ENCODE results near the gene TENT4B. TPM values are rescaled to one million over a fixed set of nuclear protein-coding genes. Genes with fewer than 3 reads are reported as not detected.

TENT4B gene
- total RNA-seq, 1 experiment from 2014 or later = 13.0 TPM

DNA sequence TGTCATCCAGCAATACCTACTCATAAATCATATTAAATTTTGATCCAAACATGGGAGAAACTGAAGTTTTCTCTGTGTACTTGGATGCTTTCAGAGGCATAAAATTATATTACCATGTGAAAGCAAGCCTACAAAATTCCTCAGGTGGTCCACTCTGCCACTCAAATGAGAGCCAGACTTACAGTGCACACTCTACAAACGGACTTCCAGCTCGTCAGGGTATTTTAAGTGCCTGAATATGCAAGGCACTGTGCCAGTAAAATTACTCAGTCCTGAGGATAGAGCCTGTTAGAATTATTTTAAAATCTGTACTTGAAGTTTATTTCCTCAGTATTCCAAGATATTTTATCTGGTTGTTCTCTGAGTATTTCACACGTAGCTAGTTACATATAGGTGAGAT is 54.5 kb downstream of the TENT4B start:
- Histone ChIP-seq H2AK5ac (ENCODE audit: insufficient read length, low read length) (no peak overlapping the region), H2BK20ac (ENCODE audit: low read depth, low read length, poor library complexity, severe bottlenecking) (no peak overlapping the region), H2BK12ac (ENCODE audit: insufficient read length, low read depth, low read length) (no peak overlapping the region), H3K27me3 (ENCODE audit: insufficient read depth, low read length) (no peaks in the 10 kb centered on the region), H4K20me1 (ENCODE audit: control insufficient read depth, insufficient read depth, insufficient read length) (peaks cover 3% of the 10 kb centered on the region), H3K9ac (ENCODE audit: extremely low read depth, insufficient read length, low read length) (no peak overlapping the region), H3K4me1 (ENCODE audit: insufficient read depth, low read length) (no peaks in the 10 kb centered on the region), H3K23ac (ENCODE audit: insufficient read length, low read depth, low read length) (no peak overlapping the region), H3K4me2 (ENCODE audit: insufficient read depth, insufficient read length, low read length) (no peak overlapping the region), H2BK5ac (ENCODE audit: insufficient read length, low read length) (no peak overlapping the region), H3K27ac (ENCODE audit: insufficient read length, low read depth, low read length) (no peak overlapping the region), H3K79me1 (ENCODE audit: insufficient read depth, low read depth, low read length, poor library complexity, severe bottlenecking) (no peaks in the 10 kb centered on the region), H3K18ac (ENCODE audit: insufficient read length, low read depth, low read length) (no peak overlapping the region), H3K14ac (ENCODE audit: insufficient read depth, low read length) (no peak overlapping the region), H3K79me2 (ENCODE audit: insufficient read depth, low read length) (peaks cover 1% of the 10 kb centered on the region; the same call in 1 of the 2 replicates), H4K5ac (ENCODE audit: insufficient read length, low read depth, low read length) (no peak overlapping the region), H2BK15ac (ENCODE audit: low read depth, low read length) (no peak overlapping the region), H4K8ac (replicated peaks; ENCODE audit: insufficient read length, low read depth, low read length) (no peak overlapping the region), H3K4ac (ENCODE audit: low read depth, low read length) (no peak overlapping the region), H3K56ac (ENCODE audit: insufficient read length, low read depth, low read length) (no peak overlapping the region), H3K9me3 (ENCODE audit: control insufficient read depth, low read depth, low read length) (no peaks in the 10 kb centered on the region), H2BK120ac (ENCODE audit: low read depth, low read length, poor library complexity, severe bottlenecking) (no peak overlapping the region), H4K91ac (ENCODE audit: insufficient read length, low read depth, low read length) (no peak overlapping the region), H3K23me2 (ENCODE audit: insufficient read length, low read depth, low read length, poor library complexity, severe bottlenecking) (no peaks in the 10 kb centered on the region), H2AFZ (ENCODE audit: low read length) (no peak overlapping the region), H3T11ph (ENCODE audit: low read length) (no peak overlapping the region)
- TF ChIP-seq, protein P1, sequence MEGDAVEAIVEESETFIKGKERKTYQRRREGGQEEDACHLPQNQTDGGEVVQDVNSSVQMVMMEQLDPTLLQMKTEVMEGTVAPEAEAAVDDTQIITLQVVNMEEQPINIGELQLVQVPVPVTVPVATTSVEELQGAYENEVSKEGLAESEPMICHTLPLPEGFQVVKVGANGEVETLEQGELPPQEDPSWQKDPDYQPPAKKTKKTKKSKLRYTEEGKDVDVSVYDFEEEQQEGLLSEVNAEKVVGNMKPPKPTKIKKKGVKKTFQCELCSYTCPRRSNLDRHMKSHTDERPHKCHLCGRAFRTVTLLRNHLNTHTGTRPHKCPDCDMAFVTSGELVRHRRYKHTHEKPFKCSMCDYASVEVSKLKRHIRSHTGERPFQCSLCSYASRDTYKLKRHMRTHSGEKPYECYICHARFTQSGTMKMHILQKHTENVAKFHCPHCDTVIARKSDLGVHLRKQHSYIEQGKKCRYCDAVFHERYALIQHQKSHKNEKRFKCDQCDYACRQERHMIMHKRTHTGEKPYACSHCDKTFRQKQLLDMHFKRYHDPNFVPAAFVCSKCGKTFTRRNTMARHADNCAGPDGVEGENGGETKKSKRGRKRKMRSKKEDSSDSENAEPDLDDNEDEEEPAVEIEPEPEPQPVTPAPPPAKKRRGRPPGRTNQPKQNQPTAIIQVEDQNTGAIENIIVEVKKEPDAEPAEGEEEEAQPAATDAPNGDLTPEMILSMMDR (conservative IDR thresholded peaks at IDR 0.05) = no peak
- no peak for DNase-seq
- peaks cover 20 to 24% of the 10 kb centered on the region in 2 experiments for H3K4me1 Mint-ChIP-seq
- no CpG with 5 or more reads among the region's 3 CpGs for WGBS (ENCODE audit: extremely low coverage, insufficient read length, low lambda C conversion rate)
- no peaks in the 10 kb centered on the region for H3K9me3 Mint-ChIP-seq
- no peaks in the 10 kb centered on the region for H3K27me3 Mint-ChIP-seq (ENCODE audit: low read depth)
- no peak overlapping the region for H3K27ac Mint-ChIP-seq
- peaks cover 4 to 17% (median 13%) of the 10 kb centered on the region in 3 experiments; a peak in 6 of 7 replicates for H3K36me3 Mint-ChIP-seq (ENCODE audit: insufficient read depth in 1 of 3, low read depth in 3 of 3)
- H3K4me3 Mint-ChIP-seq = no peak overlapping the region
